SK-N-SH treated with all-trans-retinoic acid at 6 μM for 48 hours (cell line): Measurements from ENCODE around the gene RAB31.

Experiments
- ATAC-seq: fragments of 200-7000 bp; cut with Tn5 transposase; 3 replicates; pipeline ENCODE4 v1.9.1; 2020; ENCODE audit warnings: mild to moderate bottlenecking, moderate library complexity
- ARNTL ChIP-seq: fragments of 450-650 bp; formaldehyde crosslinking; IDR thresholded peaks from 2 replicates; pipeline ENCODE4 v1.5.0; 2020; ENCODE audit warnings: low read depth, mild to moderate bottlenecking, moderate library complexity, borderline replicate concordance
- BACH2 ChIP-seq: fragments of 250-450 bp; sonication (Bioruptor Pico); IDR thresholded peaks from 2 replicates; pipeline ENCODE4 v1.9.0; 2021; ENCODE audit warnings: mild to moderate bottlenecking, borderline replicate concordance
- CREB5 ChIP-seq: fragments of 250-450 bp; sonication (Bioruptor Pico); IDR thresholded peaks from 2 replicates; pipeline ENCODE4 v1.5.1; 2020; ENCODE audit warnings: low read depth, mild to moderate bottlenecking, moderate library complexity
- CSDC2 ChIP-seq: fragments of 250-450 bp; sonication (Bioruptor Pico); IDR thresholded peaks from 2 replicates; pipeline ENCODE4 v1.5.0; 2020; ENCODE audit warnings: mild to moderate bottlenecking, moderate library complexity
- CSRNP3 ChIP-seq: fragments of 250-450 bp; sonication (Bioruptor Pico); IDR thresholded peaks from 2 replicates; pipeline ENCODE4 v1.5.1; 2021; ENCODE audit warnings: mild to moderate bottlenecking, moderate library complexity
- ESRRG ChIP-seq: fragments of 250-450 bp; sonication (Bioruptor Pico); IDR thresholded peaks from 2 replicates; pipeline ENCODE4 v1.6.1; 2021; ENCODE audit warnings: mild to moderate bottlenecking
- GLIS3 ChIP-seq: fragments of 250-450 bp; sonication (Bioruptor Pico); IDR thresholded peaks from 2 replicates; pipeline ENCODE4 v1.5.0; 2020; ENCODE audit warnings: mild to moderate bottlenecking, moderate library complexity
- ISL1 ChIP-seq: fragments of 250-450 bp; sonication (Bioruptor Pico); IDR thresholded peaks from 2 replicates; pipeline ENCODE4 v2.1.2; 2022; ENCODE audit warnings: mild to moderate bottlenecking, moderate library complexity
- OSR1 ChIP-seq: fragments of 250-450 bp; sonication (Bioruptor Pico); IDR thresholded peaks from 2 replicates; pipeline ENCODE4 v1.8.0; 2022; ENCODE audit warnings: moderate library complexity, mild to moderate bottlenecking, inconsistent platforms
- POU6F1 ChIP-seq: fragments of 250-450 bp; sonication (Bioruptor Pico); IDR thresholded peaks from 2 replicates; pipeline ENCODE4 v1.8.0; 2021; ENCODE audit warnings: low read depth, mild to moderate bottlenecking, moderate library complexity, borderline replicate concordance
- PPARA ChIP-seq: fragments of 250-450 bp; sonication (Bioruptor Pico); IDR thresholded peaks from 2 replicates; pipeline ENCODE4 v1.5.0; 2020; ENCODE audit warnings: mild to moderate bottlenecking, borderline replicate concordance
- RARB ChIP-seq: fragments of 250-450 bp; sonication (Bioruptor Pico); IDR thresholded peaks from 2 replicates; pipeline ENCODE4 v1.8.0; 2021; ENCODE audit warnings: mild to moderate bottlenecking, moderate library complexity
- SNAI2 ChIP-seq: fragments of 250-450 bp; sonication (Bioruptor Pico); IDR thresholded peaks from 2 replicates; pipeline ENCODE4 v1.5.0; 2020; ENCODE audit warnings: mild to moderate bottlenecking, moderate library complexity
- TCF4 ChIP-seq: fragments of 250-450 bp; sonication (Bioruptor Pico); IDR thresholded peaks from 2 replicates; pipeline ENCODE4 v1.8.0; 2021; ENCODE audit warnings: mild to moderate bottlenecking, moderate library complexity, borderline replicate concordance
- TOX ChIP-seq: fragments of 250-450 bp; sonication (Bioruptor Pico); IDR thresholded peaks from 2 replicates; pipeline ENCODE4 v1.8.0; 2021; ENCODE audit warnings: mild to moderate bottlenecking, moderate library complexity, borderline replicate concordance
- TSHZ2 ChIP-seq: fragments of 250-450 bp; sonication (Bioruptor Pico); IDR thresholded peaks from 2 replicates; pipeline ENCODE4 v1.5.0; 2020; ENCODE audit warnings: mild to moderate bottlenecking, moderate library complexity
- ZFP3 ChIP-seq: fragments of 250-450 bp; sonication (Bioruptor Pico); IDR thresholded peaks from 2 replicates; pipeline ENCODE4 v1.5.0; 2020; ENCODE audit warnings: mild to moderate bottlenecking, moderate library complexity
- ZFP30 ChIP-seq: fragments of 450-650 bp; formaldehyde crosslinking; IDR thresholded peaks from 2 replicates; pipeline ENCODE4 v1.5.0; 2022; ENCODE audit warnings: mild to moderate bottlenecking, moderate library complexity
- ZNF565 ChIP-seq: fragments of 450-650 bp; formaldehyde crosslinking; conservative IDR thresholded peaks from 2 replicates; pipeline ENCODE4 v1.5.0; 2020; ENCODE audit warnings: low read depth, mild to moderate bottlenecking, moderate library complexity
- ZNF70 ChIP-seq: fragments of 450-650 bp; formaldehyde crosslinking; IDR thresholded peaks from 2 replicates; pipeline ENCODE4 v1.5.0; 2020; ENCODE audit warnings: mild to moderate bottlenecking, moderate library complexity

Gene RAB31

GRCh38 chr18:9860682-9861081 is 152.6 kb downstream of the RAB31 start:
- TF ChIP-seq RARB (CRISPR knock-in tag): no peak
- no peak for TF ChIP-seq CSRNP3 (CRISPR knock-in tag)
- no peak for TF ChIP-seq TCF4 (CRISPR knock-in tag)
- no peak for TF ChIP-seq ZFP3
- no peak for TF ChIP-seq ESRRG (CRISPR knock-in tag)
- no peak for TF ChIP-seq CSDC2 (CRISPR knock-in tag)
- TF ChIP-seq POU6F1 (CRISPR knock-in tag): no peak
- TF ChIP-seq ARNTL: no peak
- no peak for TF ChIP-seq TOX (CRISPR knock-in tag)
- no peak for TF ChIP-seq ZFP30 (CRISPR knock-in tag)
- no peak for TF ChIP-seq ZNF70 (CRISPR knock-in tag)
- TF ChIP-seq ZNF565 (CRISPR knock-in tag): no peak
- TF ChIP-seq SNAI2: no peak
- no peak for ATAC-seq

GRCh38 chr18:9861157-9861556 is 153.1 kb downstream of the RAB31 start:
- TF ChIP-seq CREB5 (CRISPR knock-in tag) (no peak), GLIS3 (CRISPR knock-in tag) (no peak), ISL1 (no peak), ZNF70 (CRISPR knock-in tag) (no peak), ZFP30 (CRISPR knock-in tag) (no peak), ESRRG (CRISPR knock-in tag) (no peak), CSRNP3 (CRISPR knock-in tag) (no peak), OSR1 (CRISPR knock-in tag) (no peak), ZFP3 (no peak), PPARA (CRISPR knock-in tag) (no peak), ARNTL (no peak), TCF4 (CRISPR knock-in tag) (no peak), BACH2 (CRISPR knock-in tag) (no peak), TSHZ2 (CRISPR knock-in tag) (no peak), POU6F1 (CRISPR knock-in tag) (no peak)
- no peak for ATAC-seq

GRCh38 chr18:9861933-9862332 is 153.8 kb downstream of the RAB31 start:
- no peak for ATAC-seq
- TF ChIP-seq CREB5 (CRISPR knock-in tag): no peak
